Fibroblast of lung (primary cell): ENCODE data around the gene EMX2.
A peak's percentile ranks its signal among the peaks of the same experiment; 100 is the strongest.

Experiments
- CTCF ChIP-seq, 2 donors: IDR thresholded peaks in 1 of 2; conservative IDR thresholded peaks in 1 of 2; 1 replicate in 1 of 2; 2 replicates in 1 of 2; pipeline ENCODE4 v1.5.1; 2011 to 2012; ENCODE audit warnings: low read length in 2 of 2, control low read depth in 1 of 2, inconsistent platforms in 1 of 2, low read depth in 1 of 2, mild to moderate bottlenecking in 1 of 2
- EZH2 ChIP-seq: IDR thresholded peaks from 2 replicates; pipeline ENCODE4 v1.5.1; 2012; ENCODE audit warnings: low read length, control low read depth, mild to moderate bottlenecking; ENCODE audit errors: missing control alignments

GRCh38 chr10:117545141-117546019, 2.8 kb downstream of the EMX2 start:
- TF ChIP-seq CTCF (conservative IDR thresholded peaks at IDR 0.05 in 1 of 2, IDR thresholded peaks at IDR 0.05 in 1 of 2; ENCODE audit: low read depth in 1 of 2, low read length in 2 of 2): no peak
- TF ChIP-seq EZH2: peak; percentile 91
